Measurements from ENCODE around the gene MED29. TPM values are rescaled to one million over a fixed set of nuclear protein-coding genes. Genes with fewer than 3 reads are reported as not detected.

The MED29 gene
- total and polyA plus RNA-seq, 9 donors = 27.7 to 62.9 (median 55.0) TPM

GRCh38 chr19:39356647-39357046 is 34.5 kb upstream of the MED29 start:
- Histone ChIP-seq H3K36me3 (no peaks in the 10 kb centered on the region), H3K27ac (no peak overlapping the region), H3K4me1 (ENCODE audit: insufficient read depth) (no peaks in the 10 kb centered on the region), H3K27me3 (no peaks in the 10 kb centered on the region), H3K4me3 (no peak overlapping the region), H3K9me3 (no peaks in the 10 kb centered on the region)
- intact Hi-C loops (cut with DNase I) = no loop called here
- WGBS, 3 donors = 87 to 89% (median 89%) methylated on average over 18 of the region's 18 CpGs
- no peak for DNase-seq
- TF ChIP-seq EP300 (IDR thresholded peaks at IDR 0.05) (no peak), POLR2A (IDR thresholded peaks at IDR 0.05) (no peak)

- no peaks in the 10 kb centered on the region for H3K27me3 ChIP-seq
- peaks cover 4% of the 10 kb centered on the region for H3K4me1 ChIP-seq (ENCODE audit: insufficient read depth)
- no peak overlapping the region for H3K4me3 ChIP-seq
- H3K36me3 ChIP-seq = no peaks in the 10 kb centered on the region
- WGBS, 3 donors = 84 to 92% (median 88%) methylated on average over 3 of the region's 3 CpGs
- H3K9me3 ChIP-seq = no peaks in the 10 kb centered on the region
- TF ChIP-seq CTCF (IDR thresholded peaks at IDR 0.05) (no peak), EP300 (IDR thresholded peaks at IDR 0.05) (no peak), POLR2A (IDR thresholded peaks at IDR 0.05) (no peak)
- no peak for DNase-seq
- no peak overlapping the region for H3K27ac ChIP-seq
- intact Hi-C loops (cut with DNase I) = no loop called here
Measured at GRCh38 chr19:39359026-39359425, 32.2 kb upstream of the MED29 start.

DNA sequence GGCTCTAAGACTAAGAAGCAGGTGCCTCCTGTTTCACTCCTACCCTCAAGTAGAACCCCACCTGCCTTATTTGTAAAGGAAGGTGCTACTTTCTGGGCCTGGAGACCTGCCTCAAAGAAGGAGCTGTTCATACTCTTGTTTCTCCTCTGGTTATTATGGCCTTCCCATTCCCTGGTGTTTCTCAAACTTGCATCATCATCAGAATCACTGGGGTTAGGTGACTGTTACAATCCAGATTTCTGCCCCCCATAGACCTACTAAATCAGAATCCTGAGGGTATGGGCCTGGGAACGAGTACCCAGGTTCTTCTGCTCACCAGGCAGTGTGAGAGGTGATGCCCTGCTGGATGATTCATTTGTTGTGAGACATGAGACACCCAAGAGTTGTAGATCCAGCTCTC is 30.6 kb upstream of the MED29 start:
- Histone ChIP-seq H3K27me3 (no peaks in the 10 kb centered on the region), H3K27ac (no peak overlapping the region), H3K9me3 (no peaks in the 10 kb centered on the region), H3K4me1 (ENCODE audit: insufficient read depth) (peaks cover 5% of the 10 kb centered on the region), H3K4me3 (no peak overlapping the region), H3K36me3 (no peaks in the 10 kb centered on the region)
- 89 to 95% (median 94%) methylated on average over 1 of the region's 1 CpG for WGBS, 3 donors
- DNase-seq = no peak
- no peak for TF ChIP-seq EP300 (IDR thresholded peaks at IDR 0.05)
- no peak for TF ChIP-seq CTCF (IDR thresholded peaks at IDR 0.05)
- no peak for TF ChIP-seq POLR2A (IDR thresholded peaks at IDR 0.05)
- intact Hi-C loops (cut with DNase I) = no loop called here

DNA sequence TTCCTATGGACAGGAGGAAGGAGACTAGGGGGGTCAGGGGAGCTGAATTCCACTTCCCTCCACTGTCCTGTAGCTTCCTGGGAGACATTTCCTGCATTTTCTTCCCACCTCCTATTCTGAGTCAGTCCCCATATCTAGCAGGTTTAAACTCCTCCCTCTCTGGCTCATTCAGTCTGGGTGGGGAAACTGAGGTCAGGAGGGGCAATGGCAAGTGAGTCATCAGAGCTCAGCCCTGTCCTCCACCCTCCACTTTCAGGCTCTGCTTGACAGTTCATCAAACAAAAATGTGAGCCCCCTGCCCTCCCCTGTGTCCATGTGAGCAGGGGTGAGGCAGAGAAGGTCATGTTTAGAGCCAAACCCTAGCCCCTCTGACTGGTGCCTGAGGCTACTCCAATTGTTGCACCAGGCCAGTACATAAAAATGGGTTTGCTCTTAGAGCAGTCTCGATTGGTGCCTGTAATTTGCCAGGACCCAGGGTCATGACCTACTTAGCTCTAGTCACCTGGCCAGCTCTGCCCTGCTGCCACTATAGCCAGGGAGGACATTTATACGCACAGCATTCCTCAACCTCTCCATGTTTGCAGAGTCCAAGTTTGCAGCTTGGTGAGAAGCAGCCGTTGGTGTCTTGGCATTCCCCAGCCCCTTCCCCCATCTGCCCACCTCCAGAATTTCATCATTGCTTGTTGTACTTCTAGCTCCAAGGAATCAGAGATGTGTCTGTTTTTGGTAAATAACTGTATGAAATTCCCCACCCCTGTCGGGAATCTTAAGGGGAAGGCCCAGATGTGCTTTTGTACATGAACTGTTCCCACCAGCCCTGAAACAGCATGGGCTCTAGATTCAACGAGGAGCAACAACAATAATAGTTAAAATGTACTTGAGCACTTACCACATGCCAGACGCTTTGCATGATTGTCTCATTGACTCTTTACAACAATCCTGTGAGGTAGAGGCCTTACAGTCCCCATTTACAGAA is 28.2 kb upstream of the MED29 start:
- TF ChIP-seq POLR2A (IDR thresholded peaks at IDR 0.05) = no peak
- TF ChIP-seq CTCF (IDR thresholded peaks at IDR 0.05) = no peak
- TF ChIP-seq EP300 (IDR thresholded peaks at IDR 0.05) = no peak
- intact Hi-C loops (cut with DNase I) = no loop called here
- H3K9me3 ChIP-seq = no peaks in the 10 kb centered on the region
- H3K36me3 ChIP-seq = no peaks in the 10 kb centered on the region
- H3K4me3 ChIP-seq = no peak overlapping the region
- no peak overlapping the region for H3K27ac ChIP-seq
- WGBS, 3 donors = 31 to 35% (median 33%) methylated on average over 6 of the region's 6 CpGs
- H3K4me1 ChIP-seq (ENCODE audit: insufficient read depth) = peaks cover 5% of the 10 kb centered on the region
- peak in 2 of 5 donors; percentile 58 to 75 for DNase-seq
- H3K27me3 ChIP-seq = no peaks in the 10 kb centered on the region

DNA sequence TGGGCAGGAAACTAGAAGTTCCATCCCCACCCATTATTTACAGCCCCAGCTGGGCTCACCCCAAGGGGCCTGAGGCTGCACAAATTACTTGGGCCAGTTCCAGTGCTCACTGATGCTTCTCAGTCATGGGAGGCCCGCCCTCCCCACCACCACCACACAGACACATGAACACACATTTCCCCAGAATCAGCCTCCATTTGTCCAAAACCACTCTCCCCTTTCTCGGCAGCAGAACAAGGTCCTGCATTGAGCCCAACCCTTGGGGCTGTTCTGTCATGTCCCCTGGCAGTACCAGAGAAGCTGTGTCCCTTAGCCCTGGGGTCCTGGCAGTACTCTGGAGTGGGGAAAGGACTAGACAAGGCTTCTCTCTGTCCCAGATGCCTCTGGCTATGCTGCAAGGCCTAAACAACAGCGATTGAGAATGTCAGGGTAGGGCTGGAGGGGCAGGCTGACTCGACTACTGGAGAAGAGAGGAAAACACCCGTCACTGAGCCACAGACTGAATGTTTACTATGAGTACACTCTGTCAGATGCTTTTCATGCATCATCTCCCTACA is 27.2 kb upstream of the MED29 start:
- intact Hi-C loops (cut with DNase I) = no loop called here
- peak overlapping the region in 1 of 2 donors; percentile 22 for H3K27ac ChIP-seq
- no peak for DNase-seq
- no peaks in the 10 kb centered on the region for H3K9me3 ChIP-seq
- no peaks in the 10 kb centered on the region for H3K27me3 ChIP-seq
- no peaks in the 10 kb centered on the region for H3K36me3 ChIP-seq
- no peak overlapping the region for H3K4me3 ChIP-seq
- peaks cover 5% of the 10 kb centered on the region for H3K4me1 ChIP-seq (ENCODE audit: insufficient read depth)
- 45 to 70% (median 68%) methylated on average over 5 of the region's 5 CpGs for WGBS, 3 donors
- TF ChIP-seq CTCF (IDR thresholded peaks at IDR 0.05) (no peak), POLR2A (IDR thresholded peaks at IDR 0.05) (no peak), EP300 (IDR thresholded peaks at IDR 0.05) (no peak)

Measured in ovary (tissue), 9 donors.